Epidermal melanocyte (primary cell): Measurements from ENCODE around the gene ASXL2.
"Not testable (repeated sequence)": the region's sequence is repeated elsewhere in the genome, so short reads cannot be mapped to it uniquely, and the experiment has no call there.

Experiments used
- DNase-seq: peaks from one replicate; pipeline ENCODE4 v3.0.0; 2011; ENCODE audit warnings: low spot score; ENCODE audit not compliant: insufficient read length

Gene ASXL2

DNA sequence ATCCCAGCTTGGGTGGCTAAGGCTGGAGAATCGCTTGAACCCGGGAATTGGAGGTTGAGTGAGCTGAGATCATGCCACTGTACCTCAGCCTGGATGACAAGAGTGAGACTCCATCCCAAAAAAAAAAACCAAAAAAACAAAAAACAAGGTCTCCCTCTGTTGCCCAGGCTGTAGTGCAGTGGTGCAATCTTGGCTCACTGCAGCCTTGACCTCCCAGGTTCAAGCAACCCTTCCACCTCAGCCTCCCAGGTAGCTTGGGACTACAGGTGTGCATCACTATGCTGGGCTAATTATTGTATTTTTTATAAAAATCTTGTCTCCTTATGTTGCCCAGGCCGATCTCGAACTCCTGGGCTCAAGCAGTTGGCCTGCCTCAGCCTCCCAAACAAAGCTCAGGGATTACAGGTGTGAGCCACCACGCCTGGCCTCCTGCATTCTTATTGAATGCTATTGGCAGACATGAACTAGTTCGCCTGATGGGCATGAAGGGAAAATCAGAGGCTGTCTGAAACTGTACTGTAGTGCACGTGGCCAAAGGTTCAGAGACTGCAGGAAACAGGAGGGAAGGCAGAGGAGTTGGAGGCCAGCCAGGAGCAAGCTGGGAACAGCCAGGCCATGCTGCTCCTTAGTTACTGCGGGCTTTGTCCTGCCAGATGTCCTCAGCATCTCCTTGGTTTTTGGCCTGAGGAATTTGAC is 16.0 kb upstream of the ASXL2 start:
- DNase-seq, result no peak

DNA sequence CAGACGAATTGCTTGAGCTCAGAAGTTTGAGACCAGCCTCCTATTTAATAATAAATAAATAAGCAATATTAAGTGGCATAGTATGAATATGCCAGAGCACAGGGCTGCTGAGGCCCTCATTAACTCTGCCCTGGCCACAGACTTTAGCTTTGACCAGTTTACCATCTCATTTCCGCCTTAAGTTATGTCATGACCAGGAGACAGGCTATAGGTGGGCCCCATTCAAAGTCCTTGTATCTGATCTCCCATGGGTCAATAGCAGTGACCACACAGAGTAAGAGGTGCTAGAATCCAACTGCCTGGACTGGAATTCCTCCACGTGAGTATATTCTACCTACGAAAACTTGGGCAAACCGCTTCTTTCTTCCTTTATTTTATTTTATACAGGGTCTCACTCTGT is 13.4 kb upstream of the ASXL2 start:
- no peak for DNase-seq

GRCh38 chr2:25887624-25888242 is 9.4 kb upstream of the ASXL2 start:
- no peak for DNase-seq

- DNase-seq, result no peak
Measured at GRCh38 chr2:25885933-25886332, 7.6 kb upstream of the ASXL2 start.

GRCh38 chr2:25881764-25882163 is 3.5 kb upstream of the ASXL2 start:
- no peak for DNase-seq

DNA sequence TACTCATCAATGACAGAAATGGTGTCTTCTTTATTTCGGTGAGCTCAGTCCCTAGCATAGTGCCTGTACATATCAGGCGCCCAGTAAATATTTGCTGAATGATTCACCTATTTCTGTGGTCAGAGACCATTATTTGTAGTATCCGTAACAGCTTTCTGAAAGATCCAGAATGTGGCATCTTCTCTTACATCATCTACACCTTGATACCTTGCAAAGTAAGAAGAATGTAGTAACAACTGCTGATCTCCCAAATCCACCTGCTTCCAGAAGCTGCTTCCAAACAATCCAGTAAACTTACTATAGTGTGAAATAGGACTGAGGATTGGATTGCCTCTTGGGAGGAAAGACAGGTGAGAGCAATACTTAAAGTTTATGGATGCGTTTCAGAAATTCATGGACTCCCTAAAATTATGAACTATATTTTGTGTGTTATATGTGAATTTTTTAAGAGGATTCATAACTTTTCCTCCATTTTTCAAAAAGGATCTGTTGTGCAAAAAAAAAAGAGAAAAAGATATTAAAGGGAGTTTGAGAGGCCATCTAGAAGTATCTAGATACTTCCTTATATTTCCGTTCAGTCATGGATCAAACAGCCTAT is 945 bp upstream of the ASXL2 start:
- DNase-seq, result no peak

- DNase-seq, result no peak
Measured at GRCh38 chr2:25877431-25878360, 591 bp downstream of the ASXL2 start.

- DNase-seq, result no peak
Measured at GRCh38 chr2:25872134-25872533, 6.2 kb downstream of the ASXL2 start.

GRCh38 chr2:25867396-25868003 is 10.8 kb downstream of the ASXL2 start:
- DNase-seq, result no peak

DNA sequence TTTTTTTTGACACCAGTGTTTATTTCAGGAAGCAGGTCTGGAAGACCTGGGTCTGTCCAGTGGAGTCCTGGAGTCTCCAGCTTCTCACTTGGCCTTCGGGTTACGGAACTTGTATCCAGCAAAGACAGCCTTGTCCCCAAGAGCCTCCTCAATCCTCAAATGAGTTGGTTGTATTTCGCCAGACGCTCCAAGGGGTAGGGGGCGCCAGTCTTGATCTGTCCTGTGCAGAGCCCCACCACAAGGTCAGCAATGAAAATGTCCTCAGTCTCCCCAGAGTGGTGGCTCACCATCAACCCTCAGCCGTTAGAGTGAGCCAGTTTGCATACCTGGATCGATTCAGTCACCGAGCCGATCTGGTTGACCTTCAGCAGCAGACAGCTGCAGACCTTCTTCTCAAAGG is 21.9 kb downstream of the ASXL2 start:
- no peak for DNase-seq

DNA sequence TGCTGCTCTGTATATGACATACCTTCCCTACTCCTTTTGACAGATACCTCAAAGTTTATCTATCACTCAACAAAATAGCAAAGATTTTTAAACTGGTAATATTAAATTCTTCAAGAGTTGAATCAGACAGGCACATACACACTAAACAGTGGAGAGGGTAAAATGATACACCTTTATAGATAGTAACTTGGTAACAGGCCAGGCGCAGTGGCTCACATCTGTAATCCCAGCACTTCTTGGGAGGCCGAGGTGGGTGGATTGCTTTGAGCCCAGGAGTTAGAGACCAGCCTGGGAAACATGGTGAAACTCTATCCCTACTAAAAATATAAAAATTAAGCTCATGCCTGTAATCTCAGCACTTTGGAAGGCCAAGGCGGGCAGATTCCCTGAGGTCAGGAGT is 23.2 kb downstream of the ASXL2 start:
- DNase-seq, result no peak

- no peak for DNase-seq
Measured at GRCh38 chr2:25854613-25855012, 23.7 kb downstream of the ASXL2 start.

DNA sequence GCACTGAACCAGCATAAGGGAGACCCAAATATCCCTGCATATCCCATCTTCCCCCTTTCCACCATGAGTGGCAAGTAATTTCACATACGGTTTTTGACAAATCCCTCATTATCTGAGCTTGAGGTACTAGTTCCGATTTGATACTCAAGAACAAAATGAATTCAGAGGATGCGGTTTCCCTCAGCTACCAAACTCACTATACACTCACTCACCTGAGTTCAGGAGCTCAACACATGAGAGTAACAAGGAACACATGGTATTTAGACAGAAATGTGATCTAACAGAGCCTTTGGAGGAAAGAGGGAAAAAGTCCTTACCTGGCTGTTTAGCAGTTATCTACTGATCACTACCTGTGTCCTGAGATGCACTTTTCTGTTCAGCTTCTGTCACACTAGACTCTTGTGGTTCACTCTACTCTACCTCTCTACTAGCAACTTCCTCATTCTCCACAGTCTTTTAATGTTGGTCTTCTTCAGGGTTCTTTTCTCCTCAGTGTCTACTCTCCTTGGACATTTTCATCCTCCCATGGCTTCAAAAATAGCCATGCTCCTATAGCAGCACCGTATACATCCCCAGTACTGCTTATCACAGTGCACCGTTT is 25.1 kb downstream of the ASXL2 start:
- no peak for DNase-seq

GRCh38 chr2:25851740-25852503 is 26.4 kb downstream of the ASXL2 start:
- peak; percentile 55 for DNase-seq

DNA sequence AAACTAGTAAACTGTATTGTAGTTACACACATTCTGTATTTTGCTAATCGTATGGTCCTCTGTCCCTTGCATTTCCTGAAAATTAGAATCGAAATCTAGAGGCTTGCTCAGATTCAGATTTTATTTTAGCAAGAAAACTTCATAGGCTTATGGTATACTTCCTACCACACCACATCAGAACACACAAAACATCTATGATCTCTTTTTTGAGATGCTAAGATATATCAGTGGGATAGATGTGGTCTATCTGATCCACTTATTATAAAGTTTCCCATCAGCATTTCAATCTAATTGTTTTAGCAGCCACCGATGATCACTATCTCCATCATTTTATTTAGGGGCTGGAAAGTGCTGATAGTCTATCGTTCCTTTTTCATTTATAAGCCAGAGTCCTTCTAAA is 27.9 kb downstream of the ASXL2 start:
- not testable (repeated sequence) for DNase-seq

GRCh38 chr2:25849350-25849749 is 28.9 kb downstream of the ASXL2 start:
- not testable (repeated sequence) for DNase-seq

- no peak for DNase-seq
Measured at GRCh38 chr2:25845843-25846505, 32.3 kb downstream of the ASXL2 start.

DNA sequence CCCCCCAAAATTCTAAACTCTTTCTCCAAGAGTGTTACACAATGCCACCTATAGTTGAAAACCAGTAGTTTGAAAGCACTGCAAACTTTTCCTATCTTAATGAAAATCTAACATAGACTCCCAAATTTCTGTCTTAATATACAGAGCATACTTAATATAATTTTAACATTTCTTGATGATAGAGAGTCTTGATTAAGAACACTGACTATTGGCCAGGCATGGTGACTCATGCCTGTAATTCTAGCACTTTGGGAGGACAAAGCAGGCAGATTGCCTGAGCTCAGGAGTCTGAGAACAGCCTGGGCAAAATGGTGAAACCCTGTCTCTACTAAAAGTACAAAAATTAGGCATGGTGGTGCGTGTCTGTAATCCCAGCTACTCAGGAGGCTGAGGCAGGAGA is 34.2 kb downstream of the ASXL2 start:
- no peak for DNase-seq

- DNase-seq, result no peak
Measured at GRCh38 chr2:25842155-25842554, 36.1 kb downstream of the ASXL2 start.
